KMS-11 (cell line): ENCODE measurements around the gene DENND1A.

Experiments
- H2AFZ ChIP-seq: fragments of 200-600 bp; sonication (generic); 2 replicates; pipeline ENCODE4 v1.6.1; 2016; ENCODE audit warnings: antibody characterized with exemption, mixed run types, low read depth
- H3K27ac ChIP-seq: fragments of 200-600 bp; sonication (generic); 2 replicates; pipeline ENCODE4 v1.6.1; 2016; ENCODE audit warnings: mild to moderate bottlenecking, mixed run types
- H3K27me3 ChIP-seq: fragments of 200-600 bp; sonication (generic); 2 replicates; pipeline ENCODE4 v1.6.1; 2017; ENCODE audit warnings: mild to moderate bottlenecking, low read depth, mixed run types, moderate library complexity; ENCODE audit not compliant: insufficient read depth
- H3K36me3 ChIP-seq: fragments of 200-600 bp; sonication (generic); 2 replicates; pipeline ENCODE4 v1.6.1; 2017; ENCODE audit warnings: mild to moderate bottlenecking, mixed run types; ENCODE audit not compliant: insufficient read depth
- H3K4me1 ChIP-seq: fragments of 200-600 bp; sonication (generic); 2 replicates; pipeline ENCODE4 v1.6.1; 2016; ENCODE audit warnings: mild to moderate bottlenecking, low read depth, mixed run types; ENCODE audit not compliant: poor library complexity, severe bottlenecking
- H3K4me2 ChIP-seq: fragments of 200-600 bp; sonication (generic); 2 replicates; pipeline ENCODE4 v1.7.0; 2016; ENCODE audit warnings: mild to moderate bottlenecking, mixed run types
- H3K4me3 ChIP-seq: fragments of 200-600 bp; sonication (generic); IDR thresholded peaks from 2 replicates; pipeline ENCODE4 v1.6.1; 2017; ENCODE audit warnings: low read depth, low read length, mixed read lengths; ENCODE audit not compliant: insufficient read depth
- H3K79me2 ChIP-seq: fragments of 200-600 bp; sonication (generic); 2 replicates; pipeline ENCODE4 v1.6.1; 2016; ENCODE audit warnings: low read depth, mixed run types; ENCODE audit not compliant: insufficient read depth
- H3K9ac ChIP-seq: fragments of 200-600 bp; sonication (generic); 2 replicates; pipeline ENCODE4 v1.6.1; 2016; ENCODE audit warnings: mild to moderate bottlenecking, mixed run types
- H4K20me1 ChIP-seq: fragments of 200-600 bp; sonication (generic); 2 replicates; pipeline ENCODE4 v1.6.1; 2016; ENCODE audit warnings: mild to moderate bottlenecking, mixed run types; ENCODE audit not compliant: insufficient read depth
- CTCF ChIP-seq: fragments of 200-600 bp; sonication (generic); conservative IDR thresholded peaks from 2 replicates; pipeline ENCODE4 v1.6.1; 2017; ENCODE audit warnings: low read depth, mild to moderate bottlenecking, antibody characterized with exemption, low read length, moderate library complexity, mixed read lengths

DENND1A gene

GRCh38 chr9:123807251-123807650, 122.7 kb downstream of the DENND1A start:
- Histone ChIP-seq H4K20me1 (no peaks in the 10 kb centered on the region), H3K4me3 (no peak overlapping the region), H3K27ac (no peak overlapping the region), H3K79me2 (no peaks in the 10 kb centered on the region), H3K27me3 (no peaks in the 10 kb centered on the region), H2AFZ (no peak overlapping the region), H3K9ac (no peak overlapping the region), H3K4me1 (no peaks in the 10 kb centered on the region), H3K36me3 (no peaks in the 10 kb centered on the region), H3K4me2 (no peak overlapping the region)
- TF ChIP-seq CTCF, result no peak

- Histone ChIP-seq H3K27me3 (no peaks in the 10 kb centered on the region), H3K4me1 (no peaks in the 10 kb centered on the region), H3K4me2 (no peak overlapping the region), H4K20me1 (no peaks in the 10 kb centered on the region), H3K79me2 (no peaks in the 10 kb centered on the region), H3K4me3 (no peak overlapping the region), H3K27ac (no peak overlapping the region), H3K9ac (no peak overlapping the region), H3K36me3 (no peaks in the 10 kb centered on the region), H2AFZ (no peak overlapping the region)
- TF ChIP-seq CTCF, result no peak
These were observed 123.1 kb downstream of the DENND1A start for GRCh38 chr9:123806829-123807228.

- Histone ChIP-seq H2AFZ (no peak overlapping the region), H3K4me2 (no peak overlapping the region), H3K27me3 (no peaks in the 10 kb centered on the region), H3K27ac (no peak overlapping the region), H3K79me2 (no peaks in the 10 kb centered on the region), H3K4me3 (no peak overlapping the region), H3K9ac (no peak overlapping the region), H4K20me1 (peaks cover 3% of the 10 kb centered on the region; the same call in 1 of the 2 replicates), H3K36me3 (no peaks in the 10 kb centered on the region), H3K4me1 (no peaks in the 10 kb centered on the region)
- no peak for TF ChIP-seq CTCF
These were observed 131.7 kb downstream of the DENND1A start for GRCh38 chr9:123798195-123798594.

GRCh38 chr9:123796618-123797484, 133.1 kb downstream of the DENND1A start:
- Histone ChIP-seq H3K36me3 (no peaks in the 10 kb centered on the region), H2AFZ (no peak overlapping the region), H3K4me2 (no peak overlapping the region), H3K4me1 (no peaks in the 10 kb centered on the region), H3K27me3 (no peaks in the 10 kb centered on the region), H3K27ac (no peak overlapping the region), H3K4me3 (no peak overlapping the region), H4K20me1 (peaks cover 3% of the 10 kb centered on the region; the same call in 1 of the 2 replicates), H3K9ac (no peak overlapping the region), H3K79me2 (no peaks in the 10 kb centered on the region)
- TF ChIP-seq CTCF, result no peak
